ENCODE results near the gene ERAL1.

GRCh38 chr17:28860363-28860808 lies 5.6 kb downstream of the ERAL1 start:
- TF ChIP-seq LEF1 (IDR thresholded peaks at IDR 0.05; ENCODE audit: borderline replicate concordance) = no peak
- no peak for TF ChIP-seq FOXA1 (IDR thresholded peaks at IDR 0.05)
- no peak for TF ChIP-seq FOXM1 (IDR thresholded peaks at IDR 0.05; ENCODE audit: borderline replicate concordance)
